Mesenchymal stem cell (in vitro differentiated cells and primary cell): ENCODE data around the gene MUC5AC.

ENCODE experiments used
- DNase-seq: peaks from one replicate; pipeline ENCODE4 v3.0.0-alpha.2; 2013
- H2AFZ ChIP-seq: one replicate; pipeline ENCODE4 v1.6.1; 2013; ENCODE audit warnings: low read depth, mild to moderate bottlenecking, control low read depth, inconsistent platforms, low read length, moderate library complexity
- H2AK5ac ChIP-seq: 2 replicates; pipeline ENCODE4 v1.6.1; 2013; ENCODE audit warnings: low read length, moderate library complexity, mild to moderate bottlenecking, inconsistent platforms; ENCODE audit not compliant: severe bottlenecking
- H2BK120ac ChIP-seq: one replicate; pipeline ENCODE4 v1.6.1; 2013; ENCODE audit warnings: low read depth, mild to moderate bottlenecking, inconsistent platforms, low read length, moderate library complexity
- H2BK12ac ChIP-seq, 2 experiments: one replicate each; pipeline ENCODE4 v1.6.1; 2013; ENCODE audit warnings: inconsistent platforms in 2 of 2, low read length in 2 of 2, mild to moderate bottlenecking in 2 of 2, moderate library complexity in 2 of 2, control low read depth in 1 of 2
- H2BK15ac ChIP-seq: one replicate; pipeline ENCODE4 v1.6.1; 2013; ENCODE audit warnings: mild to moderate bottlenecking, low read depth, inconsistent platforms; ENCODE audit not compliant: poor library complexity, severe bottlenecking
- H2BK5ac ChIP-seq: 2 replicates; pipeline ENCODE4 v1.6.1; 2013; ENCODE audit warnings: low read depth, mild to moderate bottlenecking, low read length, control low read depth, inconsistent platforms; ENCODE audit not compliant: poor library complexity, severe bottlenecking
- H3K14ac ChIP-seq, 2 experiments: one replicate each; pipeline ENCODE4 v1.6.1; 2013; ENCODE audit warnings: inconsistent platforms in 2 of 2, low read length in 2 of 2, control low read depth in 1 of 2, mild to moderate bottlenecking in 1 of 2, moderate library complexity in 1 of 2
- H3K18ac ChIP-seq, 2 experiments: one replicate each; pipeline ENCODE4 v1.6.1; 2013; ENCODE audit warnings: inconsistent platforms in 2 of 2, low read length in 2 of 2, control low read depth in 1 of 2, low read depth in 1 of 2, mild to moderate bottlenecking in 1 of 2
- H3K23ac ChIP-seq, 2 experiments: one replicate each; pipeline ENCODE4 v1.6.1; 2013; ENCODE audit warnings: inconsistent platforms in 2 of 2, low read length in 2 of 2, mild to moderate bottlenecking in 2 of 2, moderate library complexity in 2 of 2, control low read depth in 1 of 2
- H3K27ac ChIP-seq: 2 replicates; pipeline ENCODE4 v1.5.1; 2013; ENCODE audit warnings: mild to moderate bottlenecking, moderate library complexity, low read length, control low read depth, inconsistent platforms; ENCODE audit not compliant: poor library complexity, severe bottlenecking
- H3K27me3 ChIP-seq, 2 experiments: 2 replicates each; pipeline versions ENCODE4 v1.6.1 to v1.7.0; 2013; ENCODE audit warnings: low read length in 2 of 2, mild to moderate bottlenecking in 2 of 2, moderate library complexity in 2 of 2, control low read depth in 1 of 2, inconsistent platforms in 1 of 2; ENCODE audit not compliant: control insufficient read depth in 1 of 2, insufficient read depth in 1 of 2
- H3K36me3 ChIP-seq, 2 experiments: 2 replicates each; pipeline versions ENCODE4 v1.6.1 to v1.7.0; 2013; ENCODE audit warnings: low read length in 2 of 2, control low read depth in 1 of 2, inconsistent platforms in 1 of 2, low read depth in 1 of 2, mild to moderate bottlenecking in 1 of 2; ENCODE audit not compliant: insufficient read depth in 2 of 2, control insufficient read depth in 1 of 2
- H3K4ac ChIP-seq, 2 experiments: one replicate each; pipeline ENCODE4 v1.6.1; 2013; ENCODE audit warnings: inconsistent platforms in 2 of 2, low read length in 2 of 2, mild to moderate bottlenecking in 2 of 2, moderate library complexity in 2 of 2, control low read depth in 1 of 2, low read depth in 1 of 2
- H3K4me1 ChIP-seq: 2 replicates; pipeline ENCODE4 v1.6.1; 2013; ENCODE audit warnings: low read depth, low read length, control low read depth; ENCODE audit not compliant: control insufficient read depth, insufficient read depth
- H3K4me2 ChIP-seq: 2 replicates; pipeline ENCODE4 v1.6.1; 2013; ENCODE audit warnings: low read length, mild to moderate bottlenecking, inconsistent platforms; ENCODE audit not compliant: poor library complexity, severe bottlenecking
- H3K4me3 ChIP-seq, 2 experiments: 2 replicates each; pipeline versions ENCODE4 v1.5.1 to v1.7.0; 2013; ENCODE audit warnings: low read length in 2 of 2, mild to moderate bottlenecking in 2 of 2, control low read depth in 1 of 2, low read depth in 1 of 2; ENCODE audit not compliant: insufficient read depth in 1 of 2
- H3K79me1 ChIP-seq: replicated peaks from 2 replicates; pipeline ENCODE4 v1.6.1; 2013; ENCODE audit warnings: mild to moderate bottlenecking, control low read depth, low read length, inconsistent platforms; ENCODE audit not compliant: poor library complexity, severe bottlenecking
- H3K9ac ChIP-seq: 2 replicates; pipeline ENCODE4 v1.7.0; 2013; ENCODE audit warnings: mild to moderate bottlenecking, low read length, moderate library complexity
- H3K9me3 ChIP-seq: 2 replicates; pipeline ENCODE4 v1.7.0; 2013; ENCODE audit warnings: mild to moderate bottlenecking, low read length; ENCODE audit not compliant: control insufficient read depth
- H4K8ac ChIP-seq: one replicate; pipeline ENCODE4 v1.6.1; 2013; ENCODE audit warnings: inconsistent platforms, mild to moderate bottlenecking, low read length, moderate library complexity
- H4K91ac ChIP-seq: one replicate; pipeline ENCODE4 v1.6.1; 2013; ENCODE audit warnings: mild to moderate bottlenecking, low read length, inconsistent platforms
- WGBS: methylation state at CpG from one replicate; pipeline ENCODE4 v1.1.7; 2013; ENCODE audit warnings: mixed read lengths; 5-methylcytosine and 5-hydroxymethylcytosine counted together

The MUC5AC gene

DNA sequence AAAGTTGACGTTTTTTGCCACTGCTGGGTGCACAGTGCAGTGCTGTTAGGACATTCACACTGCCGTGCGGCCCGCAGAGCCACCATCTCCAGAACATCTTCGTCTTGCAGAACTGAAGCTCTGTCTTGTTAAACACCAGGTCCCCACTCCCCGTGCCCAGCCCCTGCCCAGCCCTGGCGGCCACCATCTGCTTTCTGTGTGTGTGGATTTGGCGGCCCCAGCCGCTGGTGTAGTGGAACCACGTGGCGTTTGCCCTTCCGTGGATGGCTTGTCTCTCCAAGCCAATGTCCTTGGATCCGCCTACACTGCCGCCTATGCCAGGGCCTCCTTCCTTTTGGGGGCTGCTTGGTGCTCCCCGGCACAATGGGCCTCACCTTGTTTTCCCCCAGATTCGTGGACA lies 8.2 kb upstream of the MUC5AC start:
- H3K4me2 ChIP-seq, result no peak overlapping the region
- no peak overlapping the region for H4K8ac ChIP-seq
- H3K9ac ChIP-seq, result no peak overlapping the region

DNA sequence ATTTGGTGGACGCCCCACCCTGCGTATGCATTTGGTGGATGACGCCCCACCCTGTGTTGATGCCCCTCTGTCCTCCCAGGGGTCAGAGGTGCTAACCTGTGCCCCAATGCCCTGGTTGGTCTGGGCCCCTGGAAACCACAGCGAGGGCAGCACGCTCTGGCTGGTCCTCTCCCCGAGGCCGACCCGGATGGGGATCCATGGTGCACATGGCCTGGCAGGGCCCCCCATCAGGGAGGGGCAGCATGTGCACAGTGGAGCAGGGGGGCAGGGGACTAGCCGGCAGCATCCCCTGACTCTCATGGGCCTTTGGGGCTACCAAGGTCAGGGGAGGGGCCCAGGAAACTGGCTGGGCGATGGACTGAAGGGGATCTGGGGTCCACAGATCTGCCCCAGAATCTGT lies 7.6 kb upstream of the MUC5AC start:
- no peak overlapping the region for H2BK5ac ChIP-seq
- no peak overlapping the region for H3K4ac ChIP-seq
- no peak overlapping the region for H3K27ac ChIP-seq
- H4K91ac ChIP-seq, result no peak overlapping the region
- H3K4me2 ChIP-seq, result no peak overlapping the region
- no peak overlapping the region for H2BK15ac ChIP-seq
- H3K4me1 ChIP-seq, result peaks cover 44% of the 10 kb centered on the region
- no peak overlapping the region for H3K4me3 ChIP-seq
- DNase-seq, result no peak
- no peak overlapping the region for H2AK5ac ChIP-seq
- no peak overlapping the region for H2AFZ ChIP-seq
- 85% methylated on average over 10 of the region's 10 CpGs for WGBS
- H3K9me3 ChIP-seq, result no peaks in the 10 kb centered on the region
- no peak overlapping the region for H2BK12ac ChIP-seq
- peaks cover 0 to 25% of the 10 kb centered on the region in 2 experiments for H3K27me3 ChIP-seq
- H2BK120ac ChIP-seq, result no peak overlapping the region
- H3K79me1 ChIP-seq, result no peaks in the 10 kb centered on the region
- no peak overlapping the region for H3K9ac ChIP-seq
- no peak overlapping the region for H3K14ac ChIP-seq
- no peaks in the 10 kb centered on the region for H3K36me3 ChIP-seq
- no peak overlapping the region for H3K23ac ChIP-seq
- no peak overlapping the region for H4K8ac ChIP-seq
- no peak overlapping the region for H3K18ac ChIP-seq

More for the DNA sequence above, 8.2 kb upstream of the MUC5AC start:
- no peak overlapping the region for H2AFZ ChIP-seq
- H3K27ac ChIP-seq, result no peak overlapping the region
- H2BK12ac ChIP-seq, result no peak overlapping the region
- no peak overlapping the region for H3K23ac ChIP-seq
- no peak overlapping the region for H2BK5ac ChIP-seq
- no peak overlapping the region for H4K91ac ChIP-seq
- no peak overlapping the region for H2AK5ac ChIP-seq
- no peak overlapping the region for H2BK120ac ChIP-seq
- DNase-seq, result no peak
- H3K36me3 ChIP-seq, result no peaks in the 10 kb centered on the region
- H3K4me3 ChIP-seq, result no peak overlapping the region
- no peak overlapping the region for H3K18ac ChIP-seq
- WGBS, result 79% methylated on average over 16 of the region's 16 CpGs
- no peaks in the 10 kb centered on the region for H3K9me3 ChIP-seq
- H3K4me1 ChIP-seq, result peaks cover 44% of the 10 kb centered on the region
- H3K27me3 ChIP-seq, result peaks cover 0 to 25% of the 10 kb centered on the region in 2 experiments
- no peak overlapping the region for H3K14ac ChIP-seq
- no peak overlapping the region for H2BK15ac ChIP-seq
- no peak overlapping the region for H3K4ac ChIP-seq
- H3K79me1 ChIP-seq, result no peaks in the 10 kb centered on the region

DNA sequence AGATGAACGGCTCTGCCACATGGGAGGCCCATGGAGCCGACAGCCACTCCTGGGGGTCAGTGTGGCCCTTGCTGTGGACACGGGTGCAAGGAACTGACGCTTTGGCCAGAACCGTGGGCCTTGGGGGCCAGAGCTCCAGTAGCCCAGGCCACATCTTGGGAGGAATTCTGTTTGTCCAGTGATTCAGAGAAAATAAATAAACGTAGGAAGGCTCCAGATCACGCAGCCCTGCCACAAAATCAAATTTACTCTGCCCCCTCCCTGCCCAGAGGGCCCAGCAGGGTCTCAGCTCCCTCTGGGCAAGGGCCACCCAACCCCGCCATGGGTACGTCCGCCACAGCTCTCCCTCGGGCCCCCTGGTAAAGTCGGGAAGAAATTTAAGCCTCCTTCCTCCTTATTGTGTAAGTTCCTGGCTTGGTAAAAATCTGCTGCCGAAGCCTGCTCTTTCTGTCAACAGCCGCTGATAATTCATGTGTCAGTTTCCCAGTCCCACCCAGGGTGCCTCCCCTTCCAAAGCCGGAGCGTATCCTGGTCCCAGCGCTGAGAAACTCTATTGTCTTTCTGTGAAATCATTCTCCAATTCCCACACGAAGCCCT lies 6.9 kb upstream of the MUC5AC start:
- Histone ChIP-seq H4K91ac (no peak overlapping the region), H3K4me3 (no peak overlapping the region), H2BK15ac (no peak overlapping the region), H3K27me3 (peaks cover 0 to 24% of the 10 kb centered on the region in 2 experiments), H3K23ac (no peak overlapping the region), H3K4ac (no peak overlapping the region), H2BK12ac (no peak overlapping the region), H3K4me1 (peaks cover 44% of the 10 kb centered on the region), H3K9me3 (no peaks in the 10 kb centered on the region), H3K79me1 (no peaks in the 10 kb centered on the region), H3K4me2 (peak overlapping the region; percentile 19), H2AFZ (no peak overlapping the region), H2BK5ac (peak overlapping the region; percentile 47), H3K14ac (no peak overlapping the region), H3K18ac (no peak overlapping the region), H3K9ac (peak overlapping the region; percentile 75), H3K27ac (peak overlapping the region; percentile 77), H4K8ac (no peak overlapping the region), H3K36me3 (no peaks in the 10 kb centered on the region), H2AK5ac (no peak overlapping the region), H2BK120ac (no peak overlapping the region)
- DNase-seq, result no peak
- WGBS, result 68% methylated on average over 17 of the region's 18 CpGs

DNA sequence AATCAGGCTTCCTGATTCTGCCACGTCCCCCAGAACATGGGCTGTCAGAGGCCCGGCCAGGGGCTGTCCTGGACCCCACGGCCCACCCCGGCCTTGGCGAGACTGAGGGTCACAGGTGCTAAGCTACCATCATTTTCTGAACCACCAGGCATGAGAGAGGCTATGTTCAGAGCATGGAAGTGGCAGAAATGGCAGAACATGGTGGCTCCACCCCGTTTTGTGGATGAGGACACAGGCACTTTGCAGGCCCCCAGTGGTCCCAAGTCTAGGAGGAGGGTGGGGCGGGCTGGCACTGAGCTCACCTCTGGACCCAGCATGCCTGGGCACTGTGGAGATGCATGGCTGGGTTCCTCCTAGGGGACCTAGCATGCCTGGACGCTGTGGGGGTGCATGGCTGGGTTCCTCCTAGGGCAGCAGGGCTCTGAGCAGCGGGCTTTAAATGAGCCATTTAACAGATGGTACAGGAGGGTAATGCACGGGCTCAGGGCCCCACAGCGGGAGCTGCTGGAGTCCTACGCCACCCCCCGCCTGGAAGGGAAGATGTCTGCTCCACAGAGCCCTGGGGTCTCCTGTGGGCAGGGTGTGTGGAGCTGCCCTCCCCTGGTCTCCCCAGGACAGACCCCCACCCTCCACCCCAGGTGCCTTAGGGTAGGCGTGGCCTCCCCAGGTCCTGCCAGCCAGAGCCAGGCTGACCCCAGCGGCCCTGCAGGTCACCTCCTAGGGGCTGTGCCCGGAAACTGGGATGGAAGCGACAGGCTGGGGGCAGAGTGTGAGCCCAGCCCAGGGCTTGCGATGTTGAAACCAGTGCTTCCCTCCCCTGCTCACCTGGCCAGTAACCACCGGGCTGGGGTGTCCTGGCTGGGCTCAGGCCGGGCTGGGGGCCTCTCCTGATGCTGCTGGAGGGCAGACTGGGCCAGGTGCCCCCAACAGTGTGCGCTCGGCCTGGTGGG lies 6.1 kb upstream of the MUC5AC start:
- Histone ChIP-seq H3K23ac (no peak overlapping the region), H3K14ac (no peak overlapping the region), H3K27ac (peak overlapping the region; percentile 77), H2AK5ac (peak overlapping the region; percentile 79), H3K4me3 (no peak overlapping the region), H3K4me1 (peaks cover 47% of the 10 kb centered on the region), H3K36me3 (no peaks in the 10 kb centered on the region), H3K4me2 (peak overlapping the region; percentile 19), H2AFZ (no peak overlapping the region), H4K8ac (no peak overlapping the region), H2BK15ac (no peak overlapping the region), H2BK12ac (no peak overlapping the region), H3K9ac (peak overlapping the region; percentile 75), H4K91ac (no peak overlapping the region), H3K18ac (no peak overlapping the region), H3K9me3 (no peaks in the 10 kb centered on the region), H2BK120ac (no peak overlapping the region), H3K4ac (no peak overlapping the region), H3K27me3 (peaks cover 0 to 17% of the 10 kb centered on the region in 2 experiments), H2BK5ac (peak overlapping the region; percentile 81), H3K79me1 (no peaks in the 10 kb centered on the region)
- no peak for DNase-seq
- 84% methylated on average over 20 of the region's 22 CpGs for WGBS
